ENCODE measurements around the gene ITGB6. TPM values are rescaled to one million over a fixed set of nuclear protein-coding genes. Genes with fewer than 3 reads are reported as not detected.

Gene ITGB6
- total RNA-seq, 1 experiment from 2014 or later = not detected

- in situ Hi-C loops (cut with HindIII; ENCODE audit: low sequenced_read_pairs) = no loop called here
- DNase-seq (ENCODE audit: low spot score) = peak; percentile 30
Measured at GRCh38 chr2:160109939-160110673, 90.0 kb downstream of the ITGB6 start.

GRCh38 chr2:160109243-160109642 lies 90.8 kb downstream of the ITGB6 start:
- in situ Hi-C loops (cut with HindIII; ENCODE audit: low sequenced_read_pairs) = no loop called here
- DNase-seq (ENCODE audit: low spot score) = no peak

GRCh38 chr2:160108646-160109045 lies 91.4 kb downstream of the ITGB6 start:
- no peak for DNase-seq (ENCODE audit: low spot score)
- in situ Hi-C loops (cut with HindIII; ENCODE audit: low sequenced_read_pairs) = no loop called here

DNA sequence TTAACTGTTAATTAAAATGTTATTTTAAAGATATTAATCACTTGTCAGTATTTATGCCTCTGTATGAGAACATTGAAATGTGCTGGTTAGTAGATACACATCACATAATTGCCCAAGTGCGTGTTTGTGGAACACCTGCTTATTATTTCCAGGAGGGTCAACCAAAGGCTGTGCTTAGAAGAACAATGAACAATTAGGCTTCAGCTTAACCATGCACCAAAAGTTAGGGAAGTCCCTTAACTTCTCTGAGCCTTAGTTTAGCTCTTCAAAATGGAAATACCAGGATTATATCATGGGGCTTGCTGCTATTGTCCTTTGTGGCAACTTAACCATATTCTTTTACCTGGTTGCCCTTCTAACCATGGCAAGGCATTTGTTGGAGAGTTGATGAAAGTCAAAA lies 94.7 kb downstream of the ITGB6 start:
- DNase-seq (ENCODE audit: low spot score) = no peak
- in situ Hi-C loops (cut with HindIII; ENCODE audit: low sequenced_read_pairs) = no loop called here

DNA sequence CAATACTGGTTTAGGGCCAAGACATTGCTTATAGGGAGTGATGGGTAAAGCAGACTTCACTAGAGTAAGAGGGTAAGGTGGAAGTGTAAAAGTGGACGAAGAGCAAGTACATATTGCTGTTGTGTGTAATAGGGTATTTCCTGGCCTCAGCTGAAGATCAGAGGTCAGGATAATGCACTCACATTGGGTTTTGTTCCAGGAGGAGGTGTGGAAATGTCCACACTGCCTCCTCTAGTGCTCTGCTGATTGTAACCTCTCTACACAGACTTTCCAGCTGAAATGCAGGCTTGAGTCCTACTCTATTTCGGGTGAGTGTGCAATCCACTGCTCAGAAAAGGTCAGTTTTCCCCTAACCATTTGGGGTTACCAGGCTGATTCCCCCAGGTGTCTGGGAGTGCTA lies 96.0 kb downstream of the ITGB6 start:
- DNase-seq (ENCODE audit: low spot score) = no peak
- in situ Hi-C loops (cut with HindIII; ENCODE audit: low sequenced_read_pairs) = no loop called here

- DNase-seq (ENCODE audit: low spot score) = no peak
- in situ Hi-C loops (cut with HindIII; ENCODE audit: low sequenced_read_pairs) = no loop called here
Measured at GRCh38 chr2:160097326-160097725, 102.7 kb downstream of the ITGB6 start.

DNA sequence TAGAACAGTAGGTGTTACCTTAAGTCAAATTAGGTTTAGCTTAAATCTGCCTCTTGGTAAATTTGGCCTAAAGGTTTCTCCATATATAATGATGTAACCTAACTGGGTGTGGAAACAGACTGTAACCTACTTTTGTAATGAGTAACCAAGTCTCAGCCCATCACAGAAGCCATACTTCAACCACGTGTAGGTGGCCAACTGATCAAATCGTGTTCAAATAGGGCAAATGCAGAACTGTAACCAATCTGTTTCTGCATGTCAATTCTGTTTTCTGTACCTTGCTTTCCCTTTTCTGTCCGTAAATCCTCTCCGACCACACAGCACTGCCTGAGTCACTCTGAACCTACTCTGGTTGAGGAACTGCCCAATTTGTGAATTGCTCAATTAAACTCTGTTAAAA lies 103.7 kb downstream of the ITGB6 start:
- in situ Hi-C loops (cut with HindIII; ENCODE audit: low sequenced_read_pairs) = no loop called here
- DNase-seq (ENCODE audit: low spot score) = no peak

DNA sequence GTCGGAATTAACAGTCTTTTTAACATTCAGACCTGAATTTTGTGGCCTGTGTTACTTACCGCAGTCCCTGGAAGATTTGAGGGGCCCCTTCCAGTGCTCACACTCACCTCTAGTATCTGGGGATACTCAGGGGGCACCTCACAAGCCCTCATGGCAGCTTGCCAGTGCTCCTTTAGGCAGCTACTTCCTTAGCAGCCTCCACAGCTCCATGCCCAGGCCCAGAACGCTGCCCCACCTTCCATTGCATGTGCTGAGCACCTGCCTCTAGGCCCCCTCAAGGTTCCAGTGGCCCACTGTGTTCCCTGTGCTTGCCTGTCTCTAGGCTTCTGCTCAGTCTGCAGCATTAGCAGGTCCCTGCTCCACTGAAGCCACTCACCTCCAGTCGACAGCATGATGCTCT lies 107.6 kb downstream of the ITGB6 start:
- no peak for DNase-seq (ENCODE audit: low spot score)

GRCh38 chr2:160091381-160091780 lies 108.7 kb downstream of the ITGB6 start:
- in situ Hi-C loops (cut with HindIII; ENCODE audit: low sequenced_read_pairs) = no loop called here
- no peak for DNase-seq (ENCODE audit: low spot score)

More for the DNA sequence above, 107.6 kb downstream of the ITGB6 start:
- in situ Hi-C loops (cut with HindIII; ENCODE audit: low sequenced_read_pairs) = no loop called here

- DNase-seq (ENCODE audit: low spot score) = no peak
- in situ Hi-C loops (cut with HindIII; ENCODE audit: low sequenced_read_pairs) = no loop called here
Measured at GRCh38 chr2:160087854-160088745, 112.0 kb downstream of the ITGB6 start.

DNA sequence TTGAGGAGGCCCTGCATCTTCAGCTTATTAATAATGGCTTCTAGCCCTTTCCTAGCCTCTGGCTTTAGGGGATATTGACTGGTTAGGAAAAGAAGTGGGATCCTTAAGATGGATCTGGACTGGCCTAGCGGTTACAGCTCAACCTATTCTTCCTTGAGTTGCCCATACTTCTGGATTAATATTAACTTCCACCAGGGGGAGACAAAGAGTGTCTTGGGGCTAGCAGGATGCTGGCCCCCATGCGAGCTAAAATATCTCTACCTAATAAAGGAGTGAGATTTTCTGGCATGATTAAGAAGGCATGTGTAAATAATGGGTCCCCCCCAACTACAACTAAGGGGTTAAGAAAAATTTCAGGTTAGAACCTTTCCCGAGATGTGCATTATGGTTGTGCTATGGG lies 114.4 kb downstream of the ITGB6 start:
- no peak for DNase-seq (ENCODE audit: low spot score)
- in situ Hi-C loops (cut with HindIII; ENCODE audit: low sequenced_read_pairs) = no loop called here

GRCh38 chr2:160077912-160078810 lies 121.9 kb downstream of the ITGB6 start:
- in situ Hi-C loops (cut with HindIII; ENCODE audit: low sequenced_read_pairs) = no loop called here
- DNase-seq (ENCODE audit: low spot score) = no peak

DNA sequence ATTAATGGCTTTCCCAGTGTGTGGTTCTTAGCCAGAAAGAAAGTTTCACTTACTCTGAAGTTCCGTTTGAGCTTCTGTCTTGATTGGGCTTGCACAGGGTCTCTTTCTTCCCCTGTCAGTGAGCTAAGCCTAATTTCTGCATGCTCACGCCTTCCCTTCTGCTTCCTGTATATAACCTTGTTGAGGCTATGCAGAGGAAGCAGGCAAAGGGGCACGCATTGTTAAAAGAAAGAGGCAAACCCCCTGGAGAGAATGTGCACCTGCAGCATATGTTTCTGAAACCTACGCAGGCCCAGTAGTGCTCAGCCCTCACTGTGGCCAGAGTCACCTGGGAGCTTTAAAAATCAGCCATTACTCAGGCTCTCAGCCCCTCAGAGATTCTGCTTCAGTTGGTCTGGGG lies 123.2 kb downstream of the ITGB6 start:
- DNase-seq (ENCODE audit: low spot score) = no peak
- in situ Hi-C loops (cut with HindIII; ENCODE audit: low sequenced_read_pairs) = no loop called here

- DNase-seq (ENCODE audit: low spot score) = no peak
- in situ Hi-C loops (cut with HindIII; ENCODE audit: low sequenced_read_pairs) = no loop called here
Measured at GRCh38 chr2:160076241-160076640, 123.8 kb downstream of the ITGB6 start.

DNA sequence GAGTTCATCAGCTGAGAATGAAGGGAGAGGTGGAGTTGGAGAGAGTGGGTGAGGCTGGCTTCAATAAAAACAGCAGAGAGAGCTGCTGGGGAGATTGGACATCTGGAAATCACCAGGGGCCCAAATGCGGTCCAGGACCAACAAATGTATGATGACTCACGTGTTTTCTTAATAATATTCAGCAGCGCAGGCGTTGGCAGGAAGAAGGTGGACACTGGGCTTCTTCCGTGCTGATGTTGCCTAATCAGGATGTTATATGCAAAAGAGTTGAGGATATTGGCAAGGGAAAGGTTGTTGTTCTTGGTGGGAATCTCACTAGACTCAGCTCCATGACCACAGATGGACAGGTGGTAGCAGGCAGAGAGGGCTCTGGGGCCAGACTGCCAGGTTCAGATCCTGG lies 124.9 kb downstream of the ITGB6 start:
- in situ Hi-C loops (cut with HindIII; ENCODE audit: low sequenced_read_pairs) = no loop called here
- no peak for DNase-seq (ENCODE audit: low spot score)

GRCh38 chr2:160073284-160073888 lies 126.7 kb downstream of the ITGB6 start:
- no peak for DNase-seq (ENCODE audit: low spot score)
- in situ Hi-C loops (cut with HindIII; ENCODE audit: low sequenced_read_pairs) = no loop called here

DNA sequence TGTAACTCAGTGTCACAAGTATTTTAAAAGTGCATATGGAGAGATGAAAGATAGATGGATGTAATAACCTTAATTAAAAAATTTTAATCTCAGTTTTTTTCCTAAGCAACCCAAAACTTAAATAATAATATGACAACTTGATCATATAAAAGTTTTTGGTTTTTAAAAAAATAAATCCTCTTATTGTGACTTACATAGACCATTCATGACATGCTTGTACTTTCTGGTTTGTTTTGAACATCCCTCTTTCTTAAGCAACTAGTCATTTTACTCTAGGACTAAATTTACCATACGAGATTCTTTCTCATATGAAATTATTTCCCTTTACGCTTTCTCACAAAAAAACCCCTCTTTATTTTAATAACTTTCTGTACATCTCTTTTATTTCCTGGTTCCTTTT lies 131.2 kb downstream of the ITGB6 start:
- in situ Hi-C loops (cut with HindIII; ENCODE audit: low sequenced_read_pairs) = no loop called here
- DNase-seq (ENCODE audit: low spot score) = no peak

- peak; percentile 83 for DNase-seq (ENCODE audit: low spot score)
- in situ Hi-C loops (cut with HindIII; ENCODE audit: low sequenced_read_pairs) = no loop called here
Measured at GRCh38 chr2:160064916-160065315, 135.2 kb downstream of the ITGB6 start.
